Measurements from ENCODE around the gene BCAT1.
"Not testable (repeated sequence)": the region's sequence is repeated elsewhere in the genome, so short reads cannot be mapped to it uniquely, and the experiment has no call there.

The BCAT1 gene

DNA sequence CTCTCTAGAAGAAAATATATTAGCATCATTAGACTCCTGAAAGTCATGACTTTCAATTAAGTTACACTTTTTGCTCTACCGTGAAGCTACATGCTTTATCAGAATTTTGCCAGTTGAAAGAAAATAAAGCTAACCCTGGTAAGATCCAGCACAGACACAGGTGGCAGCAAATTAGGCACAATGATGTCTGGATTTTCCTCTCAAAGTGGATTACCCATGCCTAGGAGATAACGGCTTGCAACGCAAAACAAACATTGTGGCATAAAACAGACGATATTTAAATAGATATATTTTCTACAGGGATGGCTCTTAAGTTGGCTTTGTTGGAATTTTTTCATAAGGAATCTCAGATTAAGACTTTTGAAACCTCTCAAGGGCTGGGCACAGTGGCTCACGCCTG is 33.4 kb downstream of the BCAT1 start:
- TF ChIP-seq, protein P1, sequence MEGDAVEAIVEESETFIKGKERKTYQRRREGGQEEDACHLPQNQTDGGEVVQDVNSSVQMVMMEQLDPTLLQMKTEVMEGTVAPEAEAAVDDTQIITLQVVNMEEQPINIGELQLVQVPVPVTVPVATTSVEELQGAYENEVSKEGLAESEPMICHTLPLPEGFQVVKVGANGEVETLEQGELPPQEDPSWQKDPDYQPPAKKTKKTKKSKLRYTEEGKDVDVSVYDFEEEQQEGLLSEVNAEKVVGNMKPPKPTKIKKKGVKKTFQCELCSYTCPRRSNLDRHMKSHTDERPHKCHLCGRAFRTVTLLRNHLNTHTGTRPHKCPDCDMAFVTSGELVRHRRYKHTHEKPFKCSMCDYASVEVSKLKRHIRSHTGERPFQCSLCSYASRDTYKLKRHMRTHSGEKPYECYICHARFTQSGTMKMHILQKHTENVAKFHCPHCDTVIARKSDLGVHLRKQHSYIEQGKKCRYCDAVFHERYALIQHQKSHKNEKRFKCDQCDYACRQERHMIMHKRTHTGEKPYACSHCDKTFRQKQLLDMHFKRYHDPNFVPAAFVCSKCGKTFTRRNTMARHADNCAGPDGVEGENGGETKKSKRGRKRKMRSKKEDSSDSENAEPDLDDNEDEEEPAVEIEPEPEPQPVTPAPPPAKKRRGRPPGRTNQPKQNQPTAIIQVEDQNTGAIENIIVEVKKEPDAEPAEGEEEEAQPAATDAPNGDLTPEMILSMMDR (IDR thresholded peaks at IDR 0.05; ENCODE audit: low read depth, low read length), result no peak
- no peak overlapping the region for H3K4me3 ChIP-seq (replicated peaks in 1 of 2; ENCODE audit: low read depth in 2 of 2, low read length in 2 of 2)
- no peak for DNase-seq (ENCODE audit: low read depth in 2 of 2)

DNA sequence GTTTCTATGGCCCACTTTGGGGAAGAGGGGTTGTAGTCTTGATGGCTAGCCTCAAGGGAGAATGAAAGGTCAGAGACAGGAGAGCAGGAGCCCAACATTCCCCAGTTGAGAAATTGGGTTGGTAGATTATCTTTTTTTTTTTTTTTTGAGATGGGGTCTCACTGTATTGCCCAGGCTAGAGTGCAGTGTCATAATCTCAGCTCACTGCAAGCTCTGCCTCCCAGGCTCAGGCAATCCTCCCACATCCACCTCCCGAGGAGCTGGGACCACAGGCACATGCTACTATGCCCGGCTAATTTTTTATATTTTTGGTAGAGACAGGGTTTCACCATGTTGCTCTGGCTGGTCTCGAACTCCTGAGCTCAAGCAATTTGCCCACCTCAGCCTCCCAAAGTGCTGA is 34.9 kb downstream of the BCAT1 start:
- no peak for DNase-seq (ENCODE audit: low read depth in 2 of 2)

DNA sequence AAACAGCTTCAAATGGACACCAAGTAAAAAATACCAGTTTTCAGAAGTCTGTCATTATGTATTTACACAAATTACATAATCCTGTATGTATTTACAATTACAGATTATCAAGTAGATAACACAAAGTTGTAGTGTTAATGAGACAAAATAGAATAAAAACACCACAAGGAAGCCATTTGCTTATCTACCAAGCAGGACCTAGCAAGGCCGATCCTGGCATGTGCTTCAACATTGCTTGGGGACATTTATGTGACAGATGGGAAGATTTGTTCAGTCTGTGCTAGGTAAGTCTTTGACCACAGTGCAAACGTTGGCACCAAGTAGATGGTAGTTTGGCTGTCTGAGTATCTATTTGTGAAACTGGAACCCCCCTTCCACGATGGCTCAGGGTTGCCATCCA is 35.8 kb downstream of the BCAT1 start:
- no peak for DNase-seq (ENCODE audit: low read depth in 2 of 2)
- H3K4me3 ChIP-seq (replicated peaks in 1 of 2; ENCODE audit: low read depth in 2 of 2, low read length in 2 of 2), result no peak overlapping the region
- TF ChIP-seq, protein P1 (IDR thresholded peaks at IDR 0.05; ENCODE audit: low read depth, low read length), result no peak

More for the DNA sequence above, 34.9 kb downstream of the BCAT1 start:
- TF ChIP-seq, protein P1 (IDR thresholded peaks at IDR 0.05; ENCODE audit: low read depth, low read length), result no peak
- no peak overlapping the region for H3K4me3 ChIP-seq (replicated peaks in 1 of 2; ENCODE audit: low read depth in 2 of 2, low read length in 2 of 2)

DNA sequence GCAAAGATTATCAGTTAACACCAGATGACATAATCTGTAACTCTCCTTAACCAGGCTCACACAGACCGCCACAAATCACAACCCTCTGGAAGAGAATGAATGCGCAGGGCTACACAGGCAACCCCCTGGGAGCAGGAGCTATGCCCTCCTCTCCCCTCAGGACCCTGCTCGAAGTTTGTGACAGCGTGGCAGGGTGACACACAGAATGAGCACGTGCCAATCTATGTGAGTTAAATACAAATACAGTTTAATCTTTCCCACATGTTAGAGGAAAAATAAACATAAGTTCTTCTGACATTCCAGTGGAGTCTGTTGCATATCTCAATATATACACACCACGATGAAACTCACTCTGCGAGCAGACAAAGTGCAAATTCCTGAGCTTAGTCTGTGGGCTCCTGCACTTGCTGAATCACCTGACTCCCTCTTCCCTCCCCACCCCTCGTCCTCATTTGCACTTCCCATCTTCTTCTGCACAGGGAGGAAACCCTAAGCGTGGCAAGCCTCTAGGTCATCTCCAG is 37.6 kb downstream of the BCAT1 start:
- TF ChIP-seq, protein P1 (IDR thresholded peaks at IDR 0.05; ENCODE audit: low read depth, low read length), result no peak
- peak; percentile 38 to 73 for DNase-seq (ENCODE audit: low read depth in 2 of 2)
- H3K4me3 ChIP-seq (replicated peaks in 1 of 2; ENCODE audit: low read depth in 2 of 2, low read length in 2 of 2), result no peak overlapping the region

DNA sequence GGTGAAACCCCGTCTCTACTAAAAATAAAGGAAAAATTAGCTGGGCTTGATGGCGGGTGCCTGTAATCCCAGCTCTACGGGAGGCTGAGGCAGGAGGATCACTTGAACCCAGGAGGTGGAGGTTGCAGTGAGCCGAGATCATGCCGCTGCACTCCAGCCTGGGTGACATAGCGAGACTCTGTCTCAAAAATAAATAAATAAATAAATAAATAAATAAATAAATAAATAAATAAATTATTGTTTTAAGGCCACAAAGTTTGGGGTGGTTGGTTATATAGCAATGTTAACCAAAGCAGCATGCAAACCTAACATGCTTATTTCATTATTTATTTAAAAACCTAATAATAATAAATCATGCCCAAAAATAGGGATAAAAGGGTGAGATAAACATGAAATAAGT is 38.7 kb downstream of the BCAT1 start:
- not testable (repeated sequence) for DNase-seq (ENCODE audit: low read depth in 2 of 2); H3K4me3 ChIP-seq (replicated peaks in 1 of 2; ENCODE audit: low read depth in 2 of 2, low read length in 2 of 2)

DNA sequence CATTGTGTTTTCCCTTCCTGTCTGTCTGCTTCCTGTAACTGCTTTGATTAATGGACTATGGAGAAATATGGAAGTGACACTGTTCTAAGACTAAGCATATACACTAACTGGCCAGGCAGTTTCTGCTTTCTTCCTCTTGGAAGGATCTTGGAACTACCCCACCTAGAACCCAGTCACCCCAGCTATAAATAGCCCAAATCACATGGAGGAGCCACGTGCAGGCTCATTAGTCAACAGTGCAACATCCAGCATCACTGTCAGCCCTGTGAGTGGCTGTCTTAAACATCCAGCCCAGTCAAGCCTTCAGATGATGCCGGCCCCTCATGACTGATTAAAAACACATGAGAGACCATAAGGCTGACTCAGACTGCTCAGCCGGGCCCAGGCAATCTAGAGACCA is 39.2 kb downstream of the BCAT1 start:
- peak; percentile 75 to 98 for DNase-seq (ENCODE audit: low read depth in 2 of 2)

DNA sequence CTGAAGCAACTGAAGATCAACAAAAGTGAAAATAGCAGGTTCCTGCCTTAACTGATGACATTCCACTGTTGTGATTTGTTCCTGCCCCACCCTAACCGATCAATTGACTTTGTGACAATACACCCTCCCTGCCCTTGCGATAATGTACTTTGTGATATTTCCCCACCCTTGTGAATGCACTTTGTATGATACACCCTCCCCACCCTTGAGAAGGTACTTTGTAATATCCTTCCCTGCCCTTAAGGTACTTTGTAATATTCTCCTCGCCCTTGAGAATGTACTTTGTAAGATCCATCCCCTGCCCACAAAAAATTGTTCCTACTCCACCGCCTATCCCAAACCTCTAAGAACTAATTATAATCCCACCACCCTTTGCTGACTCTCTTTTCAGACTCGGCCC is 41.4 kb downstream of the BCAT1 start:
- H3K4me3 ChIP-seq (replicated peaks in 1 of 2; ENCODE audit: low read depth in 2 of 2, low read length in 2 of 2), result no peak overlapping the region
- DNase-seq (ENCODE audit: low read depth in 2 of 2), result no peak
- TF ChIP-seq, protein P1 (IDR thresholded peaks at IDR 0.05; ENCODE audit: low read depth, low read length), result no peak

More for the DNA sequence above, 39.2 kb downstream of the BCAT1 start:
- no peak overlapping the region for H3K4me3 ChIP-seq (replicated peaks in 1 of 2; ENCODE audit: low read depth in 2 of 2, low read length in 2 of 2)
- TF ChIP-seq, protein P1 (IDR thresholded peaks at IDR 0.05; ENCODE audit: low read depth, low read length), result no peak
